MCF 10A (cell line): ENCODE results near the gene CARS2. TPM values are rescaled to one million over a fixed set of nuclear protein-coding genes. Genes with fewer than 3 reads are reported as not detected.

Experiments used
- BruUV-seq: library from RNA; stranded (reverse); fragments of 400-500 nt; replicated peaks from 2 replicates; lab custom pipeline; 2021; lab: Mats Ljungman, UMichigan
- CTCF ChIA-PET: fragments of 300-600 bp; sonication (Branson Sonifier 250); formaldehyde crosslinking; extraction: SDS; loops from one replicate; lab custom pipeline; 2021; ENCODE audit warnings: antibody characterized with exemption, inconsistent platforms; lab: Yijun Ruan, JAX
- POLR2A ChIA-PET: fragments of 300-600, 350-650 bp; sonication (Branson Sonifier 250); formaldehyde crosslinking; extraction: SDS; loops from one replicate; lab custom pipeline; 2020; ENCODE audit warnings: antibody characterized with exemption, inconsistent platforms; lab: Yijun Ruan, JAX
- DNase-seq: peaks from one replicate; pipeline ENCODE4 v3.0.0-alpha.2; 2018; ENCODE audit not compliant: unreplicated experiment
- H3K27ac Mint-ChIP-seq: one replicate; pipeline ENCODE4 v1.8.0; 2022; ENCODE audit warnings: mild to moderate bottlenecking, low read depth, mixed read lengths; ENCODE audit not compliant: unreplicated experiment
- H3K27me3 Mint-ChIP-seq: one replicate; pipeline ENCODE4 v1.8.0; 2022; ENCODE audit warnings: mixed read lengths; ENCODE audit not compliant: insufficient read depth, unreplicated experiment
- H3K36me3 Mint-ChIP-seq: one replicate; pipeline ENCODE4 v1.8.0; 2022; ENCODE audit warnings: mild to moderate bottlenecking, moderate library complexity, mixed read lengths; ENCODE audit not compliant: insufficient read depth, unreplicated experiment
- H3K4me1 Mint-ChIP-seq: one replicate; pipeline ENCODE4 v1.8.0; 2022; ENCODE audit warnings: mixed read lengths; ENCODE audit not compliant: insufficient read depth, unreplicated experiment
- H3K4me3 Mint-ChIP-seq: one replicate; pipeline ENCODE4 v1.8.0; 2022; ENCODE audit warnings: mild to moderate bottlenecking, moderate library complexity, mixed read lengths; ENCODE audit not compliant: unreplicated experiment
- H3K9me3 Mint-ChIP-seq: one replicate; pipeline ENCODE4 v1.8.0; 2022; ENCODE audit warnings: mixed read lengths; ENCODE audit not compliant: unreplicated experiment
- intact Hi-C: fragments of 100-400 bp; cut with micrococcal nuclease; formaldehyde crosslinking; loops from 2 replicates; pipeline ENCODE4 v1.14.1; 2022
- total RNA-seq: library from RNA; stranded (reverse); gene quantifications from 2 replicates; pipeline ENCODE4 v1.2.3, GENCODE V29; 2022
- TF ChIP-seq, protein P1 (sequence below): fragments of 200-600 bp; IDR thresholded peaks from one replicate; pipeline ENCODE4 v1.8.0; 2022; ENCODE audit warnings: antibody characterized with exemption, mild to moderate bottlenecking; ENCODE audit not compliant: unreplicated experiment

The CARS2 gene
- total RNA-seq, 1 experiment from 2014 or later = 104 TPM

- POLR2A ChIA-PET = interaction anchor here (0.7 to 1.3 kb wide), 4 partner anchors 15 to 142 kb away, joined by 3 to 5 read pairs (median 3); no protein-coding TSS in a partner anchor
- no TSS peak for BruUV-seq
- peaks cover 77% of the 10 kb centered on the region for H3K36me3 Mint-ChIP-seq
- H3K4me3 Mint-ChIP-seq = no peak overlapping the region
- H3K9me3 Mint-ChIP-seq = no peaks in the 10 kb centered on the region
- CTCF ChIA-PET = interaction anchor here (0.6 kb wide), 1 partner anchor 50 kb away, joined by 3 read pairs; no protein-coding TSS in a partner anchor
- no peak for DNase-seq
- intact Hi-C loops = no loop called here
- H3K4me1 Mint-ChIP-seq = no peaks in the 10 kb centered on the region
- no peak overlapping the region for H3K27ac Mint-ChIP-seq
- H3K27me3 Mint-ChIP-seq = no peaks in the 10 kb centered on the region
- TF ChIP-seq, protein P1, sequence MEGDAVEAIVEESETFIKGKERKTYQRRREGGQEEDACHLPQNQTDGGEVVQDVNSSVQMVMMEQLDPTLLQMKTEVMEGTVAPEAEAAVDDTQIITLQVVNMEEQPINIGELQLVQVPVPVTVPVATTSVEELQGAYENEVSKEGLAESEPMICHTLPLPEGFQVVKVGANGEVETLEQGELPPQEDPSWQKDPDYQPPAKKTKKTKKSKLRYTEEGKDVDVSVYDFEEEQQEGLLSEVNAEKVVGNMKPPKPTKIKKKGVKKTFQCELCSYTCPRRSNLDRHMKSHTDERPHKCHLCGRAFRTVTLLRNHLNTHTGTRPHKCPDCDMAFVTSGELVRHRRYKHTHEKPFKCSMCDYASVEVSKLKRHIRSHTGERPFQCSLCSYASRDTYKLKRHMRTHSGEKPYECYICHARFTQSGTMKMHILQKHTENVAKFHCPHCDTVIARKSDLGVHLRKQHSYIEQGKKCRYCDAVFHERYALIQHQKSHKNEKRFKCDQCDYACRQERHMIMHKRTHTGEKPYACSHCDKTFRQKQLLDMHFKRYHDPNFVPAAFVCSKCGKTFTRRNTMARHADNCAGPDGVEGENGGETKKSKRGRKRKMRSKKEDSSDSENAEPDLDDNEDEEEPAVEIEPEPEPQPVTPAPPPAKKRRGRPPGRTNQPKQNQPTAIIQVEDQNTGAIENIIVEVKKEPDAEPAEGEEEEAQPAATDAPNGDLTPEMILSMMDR = no peak
These were observed 54.1 kb downstream of the CARS2 start for GRCh38 chr13:110651726-110652230.

- H3K4me3 Mint-ChIP-seq = no peak overlapping the region
- no peak overlapping the region for H3K27ac Mint-ChIP-seq
- peaks cover 73% of the 10 kb centered on the region for H3K36me3 Mint-ChIP-seq
- ChIA-PET POLR2A (interaction anchor here (0.7 to 1.3 kb wide), 2 partner anchors 34 to 142 kb away, joined by 3 to 5 read pairs; no protein-coding TSS in a partner anchor), CTCF (interaction anchor here (0.6 kb wide), 1 partner anchor 49 kb away, joined by 3 read pairs; no protein-coding TSS in a partner anchor)
- no peak for DNase-seq
- H3K4me1 Mint-ChIP-seq = no peaks in the 10 kb centered on the region
- H3K9me3 Mint-ChIP-seq = no peaks in the 10 kb centered on the region
- TF ChIP-seq, protein P1 = no peak
- intact Hi-C loops = no loop called here
- H3K27me3 Mint-ChIP-seq = no peaks in the 10 kb centered on the region
- no TSS peak for BruUV-seq
These were observed 54.6 kb downstream of the CARS2 start for GRCh38 chr13:110651271-110651670.

DNA sequence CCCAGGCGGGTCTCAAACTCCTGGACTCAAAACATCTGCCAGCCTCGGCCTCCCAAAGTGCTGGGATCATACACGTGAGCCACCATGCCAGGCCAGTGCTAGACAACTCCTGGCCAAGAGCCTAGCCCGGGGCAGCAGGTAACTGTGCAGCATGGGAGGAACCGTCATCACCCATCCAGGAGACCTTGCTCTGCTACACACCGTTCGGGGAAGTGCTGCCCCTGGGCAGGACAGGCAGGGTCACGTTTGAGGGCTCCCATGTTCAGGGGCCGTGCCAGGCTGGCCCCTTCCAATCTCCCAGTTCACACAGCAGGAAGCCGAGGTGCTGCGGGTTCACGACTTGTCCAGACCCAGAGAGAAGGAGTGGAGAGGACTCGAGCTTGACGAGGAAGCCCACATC, 55.5 kb downstream of the CARS2 start:
- Mint-ChIP-seq H3K27ac (no peak overlapping the region), H3K27me3 (no peaks in the 10 kb centered on the region), H3K36me3 (peaks cover 70% of the 10 kb centered on the region), H3K4me1 (no peaks in the 10 kb centered on the region), H3K9me3 (no peaks in the 10 kb centered on the region), H3K4me3 (no peak overlapping the region)
- POLR2A ChIA-PET = interaction anchor here (1.5 kb wide), 1 partner anchor 10 kb away, joined by 3 read pairs; no protein-coding TSS in a partner anchor
- intact Hi-C loops = no loop called here
- no peak for DNase-seq
- no TSS peak for BruUV-seq
- CTCF ChIA-PET = interaction anchor here (1.1 kb wide), 1 partner anchor 195 kb away, joined by 3 read pairs; no protein-coding TSS in a partner anchor
- TF ChIP-seq, protein P1 = no peak

DNA sequence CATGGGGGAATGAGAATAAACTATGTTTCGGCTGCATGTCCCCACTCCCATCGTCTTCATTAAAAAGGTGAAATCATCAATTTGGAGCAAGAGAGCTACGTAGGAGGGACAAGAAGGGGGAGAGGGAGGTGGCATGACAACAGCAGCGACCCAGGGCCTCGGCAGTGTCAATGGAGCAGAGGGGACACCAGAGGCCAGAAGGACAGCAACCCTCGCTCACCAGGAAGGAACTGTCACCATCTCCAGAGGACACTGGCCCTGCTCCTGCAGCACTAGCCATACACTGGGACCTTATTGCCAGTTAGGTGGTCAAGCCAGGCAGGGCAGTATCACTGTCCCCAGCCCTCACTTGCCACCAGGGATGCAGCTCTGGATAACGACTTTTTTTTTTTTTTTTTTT, 56.4 kb downstream of the CARS2 start:
- no peaks in the 10 kb centered on the region for H3K4me1 Mint-ChIP-seq
- BruUV-seq = no TSS peak
- H3K27ac Mint-ChIP-seq = no peak overlapping the region
- CTCF ChIA-PET = interaction anchor here (1.1 kb wide), 1 partner anchor 194 kb away, joined by 3 read pairs; no protein-coding TSS in a partner anchor
- intact Hi-C loops = no loop called here
- no peaks in the 10 kb centered on the region for H3K9me3 Mint-ChIP-seq
- no peak overlapping the region for H3K4me3 Mint-ChIP-seq
- TF ChIP-seq, protein P1 = no peak
- POLR2A ChIA-PET = interaction anchor here (0.9 to 1.5 kb wide), 2 partner anchors 9 to 34 kb away, joined by 3 read pairs; partner anchors contain the start of gene NAXD
- peaks cover 62% of the 10 kb centered on the region for H3K36me3 Mint-ChIP-seq
- no peaks in the 10 kb centered on the region for H3K27me3 Mint-ChIP-seq
- DNase-seq = no peak
